IPS-NIHi11 (cell line): ENCODE results near the gene PARD6A.

Experiments used
- DNase-seq: peaks from one replicate; pipeline ENCODE4 v3.0.0; 2012; ENCODE audit warnings: mixed read lengths, low spot score

PARD6A gene

DNA sequence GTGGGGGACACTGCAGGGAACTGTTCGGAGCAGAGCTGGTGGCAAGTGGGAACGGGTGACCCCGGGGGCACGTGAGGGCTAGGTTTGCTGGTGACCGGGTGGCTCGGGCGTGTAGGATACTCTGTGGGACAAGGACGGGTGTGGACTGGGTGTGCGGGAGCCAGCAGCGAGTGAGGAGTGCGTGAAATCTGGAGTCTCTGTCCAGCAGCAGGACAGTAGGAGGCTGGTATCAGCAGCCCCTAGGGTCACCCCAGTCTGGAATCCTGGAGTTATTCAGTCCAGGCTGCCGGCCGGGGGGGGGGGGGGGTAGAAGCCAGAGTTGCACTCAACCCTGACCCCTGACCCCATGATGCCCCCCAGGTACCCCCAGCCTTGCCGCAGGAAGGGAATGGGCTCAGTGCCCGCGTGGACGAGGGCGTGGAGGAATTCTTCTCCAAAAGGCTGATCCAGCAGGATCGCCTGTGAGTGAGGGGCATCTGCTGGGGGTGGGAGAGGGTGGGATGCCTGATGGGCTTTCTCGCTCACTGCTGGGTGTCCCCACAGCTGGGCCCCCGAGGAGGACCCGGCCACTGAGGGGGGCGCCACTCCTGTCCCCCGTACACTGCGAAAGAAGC, 6.9 kb upstream of the PARD6A start:
- DNase-seq: no peak

- DNase-seq: no peak
These were observed 6.3 kb upstream of the PARD6A start for GRCh38 chr16:67654403-67654911.

DNA sequence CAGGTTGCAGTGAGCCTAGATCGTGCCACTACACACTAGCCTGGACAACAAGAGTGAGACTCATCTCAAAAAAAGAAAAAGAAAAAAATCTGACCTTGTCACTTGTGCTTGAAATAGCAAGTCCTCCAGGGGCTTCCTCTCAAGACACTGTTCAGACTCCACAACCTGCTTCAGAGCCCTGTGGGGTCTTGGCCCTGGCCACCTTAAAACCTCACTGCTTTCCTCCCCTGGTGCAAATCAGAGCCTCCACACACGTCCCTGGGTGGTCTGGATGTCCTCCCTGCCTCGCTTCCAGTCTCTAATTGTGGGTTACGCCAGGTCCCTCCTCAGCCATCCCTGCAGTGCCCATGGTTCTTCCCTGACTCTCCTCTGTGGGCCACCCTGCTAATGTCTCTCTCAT, 5.4 kb upstream of the PARD6A start:
- DNase-seq: no peak

- DNase-seq: no peak
These were observed 4.3 kb upstream of the PARD6A start for GRCh38 chr16:67656344-67657016.

DNA sequence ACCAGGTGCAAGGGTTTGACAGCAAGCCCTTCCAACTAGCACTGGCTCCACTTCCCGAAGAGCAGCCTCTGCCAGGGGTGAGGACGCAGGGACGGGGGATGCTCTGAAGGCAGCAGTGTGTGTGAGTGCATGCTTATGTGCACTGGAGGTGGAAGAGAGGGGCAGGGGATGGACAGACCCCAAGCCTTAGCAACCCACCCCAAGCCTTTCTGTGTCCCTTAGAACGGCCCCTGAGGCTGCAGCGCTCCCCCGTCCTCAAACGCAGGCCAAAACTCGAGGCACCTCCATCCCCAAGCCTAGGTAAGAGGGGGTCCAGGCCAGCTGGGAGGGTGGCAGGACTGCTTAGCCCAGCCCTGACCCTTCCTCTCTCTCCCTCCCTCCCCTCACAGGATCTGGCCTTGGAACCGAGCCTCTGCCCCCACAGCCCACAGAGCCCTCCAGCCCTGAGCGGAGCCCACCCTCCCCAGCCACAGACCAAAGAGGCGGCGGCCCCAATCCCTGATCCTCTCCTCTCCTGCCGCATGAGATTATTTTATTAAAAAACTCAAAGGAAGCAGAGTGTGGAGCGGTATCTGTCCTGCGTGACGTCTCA, 3.6 kb upstream of the PARD6A start:
- DNase-seq: no peak

GRCh38 chr16:67657751-67658518, 2.8 kb upstream of the PARD6A start:
- DNase-seq: no peak

DNA sequence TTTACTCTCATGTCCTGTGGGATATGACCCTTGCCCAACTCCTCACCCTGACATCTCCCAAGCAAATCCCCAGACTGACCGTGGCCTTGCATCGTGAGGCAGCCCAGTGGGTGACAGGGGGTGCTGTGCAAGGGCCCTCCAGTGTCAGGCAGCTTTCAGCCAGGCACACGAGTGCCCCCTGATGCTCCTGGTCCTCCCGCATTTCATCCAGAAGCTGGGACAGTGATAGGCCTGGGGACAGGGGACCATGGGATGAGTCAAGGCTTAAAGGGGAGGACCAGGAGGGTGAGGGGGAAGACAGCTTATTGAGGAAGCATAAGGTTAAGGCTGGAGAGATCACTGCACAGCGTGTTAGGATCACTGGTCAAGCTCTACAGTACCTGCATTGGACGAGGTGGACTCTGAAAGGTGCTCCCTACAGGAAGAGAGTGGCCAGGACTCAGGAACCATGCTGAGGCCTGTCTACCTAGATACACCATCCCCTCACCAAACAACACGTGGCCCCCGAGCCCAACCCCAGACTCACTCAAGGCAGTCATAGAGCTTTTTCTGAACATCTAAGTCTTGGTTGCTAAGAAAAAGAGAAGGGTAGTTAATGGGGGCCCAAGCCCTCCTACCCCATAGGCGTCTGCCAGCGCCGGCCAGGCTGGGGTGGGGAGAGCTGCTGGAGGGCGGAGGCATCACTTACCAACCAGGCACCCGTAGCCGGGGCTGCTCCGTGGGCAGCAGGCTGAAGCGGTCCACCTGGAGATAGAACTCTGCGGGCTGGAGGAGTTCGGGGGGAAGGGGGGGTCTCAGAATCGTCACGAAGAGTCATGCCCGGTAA, 1.7 kb upstream of the PARD6A start:
- no peak for DNase-seq

DNA sequence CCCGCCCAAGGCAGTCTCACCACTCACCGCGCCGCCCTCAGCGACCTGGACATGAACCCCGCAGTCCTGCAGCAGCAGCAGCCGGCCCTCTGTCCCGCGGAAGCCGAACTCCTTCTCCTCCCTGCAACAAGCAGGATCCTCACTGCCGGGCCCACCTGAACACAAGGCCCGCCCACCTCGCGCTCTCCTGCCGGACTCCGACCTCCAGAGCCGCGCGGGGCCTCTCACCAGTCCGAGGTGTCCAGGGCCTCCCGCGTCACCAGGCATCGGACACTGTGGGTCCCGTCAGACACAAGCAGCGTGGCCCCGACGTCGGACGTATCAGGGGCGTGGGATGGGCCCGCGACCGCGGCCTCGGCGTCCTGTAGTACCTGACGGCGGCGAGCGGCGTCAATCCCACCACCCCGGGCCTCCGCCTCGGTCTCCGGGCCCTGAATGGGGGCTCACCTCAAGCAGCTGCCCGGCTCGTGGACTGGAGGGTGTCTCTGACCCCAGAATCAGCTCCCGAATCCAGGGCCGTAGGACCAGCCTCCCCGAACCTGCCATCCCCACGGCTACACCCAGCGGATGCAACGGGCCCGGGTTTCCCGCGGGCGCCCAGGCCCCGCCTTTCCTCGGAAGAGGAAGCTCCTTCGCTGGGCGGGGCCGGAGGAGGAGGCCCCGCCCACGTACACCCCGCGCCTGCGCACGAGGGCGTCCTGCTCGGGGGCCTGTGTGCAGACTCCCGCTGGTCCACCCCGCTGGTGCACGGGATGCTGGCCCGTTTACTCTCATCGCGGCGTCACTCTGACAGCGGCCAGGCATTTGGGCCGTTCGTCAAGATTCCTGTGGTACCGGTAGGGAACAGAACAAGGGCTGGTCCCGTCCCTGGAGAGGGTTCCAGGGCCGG, 841 bp upstream of the PARD6A start, which contains the start of gene ACD:
TSS of gene ACD (minus strand) at position 586 of the 889 bp plus-strand sequence. CDS start at position 546, 40 bp downstream.
- peak; percentile 97 for DNase-seq

- peak; percentile 73 for DNase-seq
These were observed 471 bp downstream of the PARD6A start for GRCh38 chr16:67661101-67661761.

- no peak for DNase-seq
These were observed 1.3 kb downstream of the PARD6A start for GRCh38 chr16:67661886-67662652.

DNA sequence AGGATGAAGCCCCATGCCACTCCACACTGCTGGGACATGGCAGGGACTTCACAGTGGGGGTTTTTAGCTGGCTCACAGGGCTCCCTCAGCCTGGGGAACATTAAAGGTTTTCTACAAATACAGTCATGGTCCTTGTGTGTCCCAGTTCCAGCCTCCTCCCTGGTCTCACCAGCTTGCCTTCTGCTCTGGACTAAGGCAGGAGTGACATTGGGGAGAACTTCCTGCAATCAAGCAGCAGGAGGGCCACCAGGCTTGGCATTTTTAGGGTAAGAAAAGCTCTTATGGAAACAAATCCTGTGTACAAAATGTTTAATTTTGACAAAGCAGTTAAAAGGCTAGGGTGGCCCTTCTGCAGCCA, 1.9 kb downstream of the PARD6A start:
- DNase-seq: no peak

DNA sequence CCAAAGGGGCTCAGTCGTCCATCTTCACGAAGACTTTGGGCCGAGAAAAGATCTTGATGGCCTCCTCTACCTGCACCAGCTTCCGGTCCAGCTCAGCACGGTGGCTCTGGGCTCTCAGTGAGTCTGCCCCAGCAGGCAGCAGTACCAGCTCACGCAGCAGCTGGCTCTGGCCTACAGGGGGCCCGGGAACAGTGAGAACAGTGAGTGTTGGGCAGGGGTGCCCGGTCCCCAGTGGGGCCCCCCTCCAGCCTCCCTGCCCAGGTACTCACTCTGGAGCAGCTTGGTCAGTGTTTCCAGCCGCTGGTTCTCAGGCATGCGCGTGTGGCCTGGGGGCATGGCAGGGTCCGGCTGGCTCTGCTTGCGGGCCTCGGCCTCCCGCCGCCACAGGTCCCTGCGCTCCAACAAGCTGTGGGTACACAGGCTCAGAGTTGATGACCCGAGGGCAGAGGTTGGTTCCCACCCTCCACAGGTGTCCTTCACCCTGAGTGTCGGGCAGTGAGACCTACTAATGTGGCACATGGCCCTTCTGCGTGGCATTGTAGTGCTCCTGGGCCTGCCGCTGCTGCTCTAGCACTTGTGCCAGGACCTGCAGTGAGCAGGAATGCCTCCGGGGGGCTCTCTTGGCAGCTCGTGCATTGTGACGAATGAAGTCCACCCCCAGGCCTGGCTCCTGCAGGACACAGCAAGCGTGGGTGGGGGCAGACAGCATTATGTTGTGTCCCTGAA, 2.6 kb downstream of the PARD6A start:
- DNase-seq: no peak

DNA sequence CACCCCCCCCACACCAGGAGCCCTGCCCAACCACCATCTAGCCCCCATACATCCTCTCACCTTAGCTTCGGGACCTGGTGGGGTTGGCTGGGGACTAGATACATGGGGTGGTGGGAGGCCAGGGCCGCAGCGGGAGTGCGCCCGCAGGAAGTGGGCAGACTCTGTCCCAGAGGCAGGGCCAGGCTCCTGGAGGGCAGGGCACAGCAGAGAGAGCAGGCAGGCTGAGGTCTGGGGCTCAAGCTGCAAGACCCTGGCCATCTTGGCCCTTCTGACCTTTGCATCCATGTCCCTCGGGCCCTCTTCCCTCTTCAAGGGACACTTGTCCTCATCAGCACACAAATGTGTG, 3.1 kb downstream of the PARD6A start:
- no peak for DNase-seq

- DNase-seq: no peak
These were observed 3.5 kb downstream of the PARD6A start for GRCh38 chr16:67664258-67664657.

DNA sequence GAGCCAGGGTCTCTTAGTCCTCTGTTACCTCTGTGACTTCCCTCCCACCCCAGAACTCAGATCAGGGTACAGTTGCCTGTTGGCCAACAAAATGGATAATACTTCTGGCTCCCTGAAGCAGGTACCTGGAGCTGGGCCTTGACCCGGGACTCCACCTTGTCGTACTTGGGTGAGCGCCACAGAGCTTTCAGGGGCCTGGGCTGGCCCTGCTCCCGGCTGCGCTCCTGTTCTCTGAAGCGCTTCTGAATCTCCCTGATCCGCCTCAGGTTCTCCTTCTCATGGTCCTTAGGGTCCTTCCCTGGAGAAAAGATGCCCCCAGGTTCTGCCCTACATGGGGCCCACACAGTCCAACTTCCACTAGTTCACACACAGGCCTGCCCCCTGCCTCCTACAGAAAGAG, 4.1 kb downstream of the PARD6A start:
- no peak for DNase-seq

DNA sequence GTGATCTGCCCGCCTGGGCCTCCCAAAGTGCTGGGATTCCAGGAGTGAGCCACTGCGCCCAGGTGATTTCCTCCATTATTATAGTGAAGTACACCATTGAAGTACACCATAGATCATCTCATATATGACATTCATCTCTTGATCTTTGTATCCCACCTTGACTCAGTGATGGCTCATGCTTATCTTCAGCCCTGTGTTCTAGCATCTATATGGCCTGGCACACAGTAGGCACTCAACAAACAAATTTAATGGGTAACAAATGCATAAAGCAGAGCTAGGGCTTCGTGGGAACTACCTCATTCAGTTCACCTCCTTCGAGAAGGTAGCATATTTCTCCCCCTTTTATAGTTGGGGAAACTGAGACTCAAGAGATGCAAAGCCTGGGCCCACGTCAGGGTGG, 4.8 kb downstream of the PARD6A start:
- DNase-seq: no peak

DNA sequence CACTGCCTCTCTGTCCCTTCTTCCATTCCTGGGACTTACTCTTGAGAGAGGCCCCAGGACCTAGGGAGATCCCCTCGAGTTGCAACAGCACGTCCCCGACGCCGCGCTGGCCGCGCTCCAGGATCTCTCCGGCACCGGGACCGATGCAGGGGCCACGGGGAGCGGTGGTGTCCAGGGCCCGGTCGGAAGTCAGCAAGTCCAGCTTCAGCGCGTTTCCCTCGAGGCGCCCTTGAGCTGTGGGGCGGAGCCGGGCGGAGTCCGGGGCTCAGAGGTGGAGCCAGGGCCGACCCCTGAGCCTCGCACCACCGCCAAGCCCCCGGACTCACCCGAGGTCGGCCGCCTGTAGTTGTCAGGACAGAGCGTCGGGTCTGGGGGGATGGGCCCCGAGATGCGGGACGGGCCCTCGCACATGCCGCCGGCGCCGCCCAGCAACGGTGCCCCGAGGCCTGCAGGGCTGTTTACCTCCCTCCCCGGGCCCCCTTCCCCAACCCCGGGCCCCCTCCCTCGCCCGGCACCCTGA, 5.3 kb downstream of the PARD6A start:
- peak; percentile 74 for DNase-seq
